Central memory CD4-positive, alpha-beta T cell (primary cell): ENCODE measurements around the gene AIFM3.
"Not testable (repeated sequence)": the region's sequence is repeated elsewhere in the genome, so short reads cannot be mapped to it uniquely, and the experiment has no call there.

Experiments used
- DNase-seq: peaks from one replicate; pipeline ENCODE4 v3.0.0; 2022

Gene AIFM3

GRCh38 chr22:21009208-21009607, 42.2 kb downstream of the AIFM3 start:
- not testable (repeated sequence) for DNase-seq

DNA sequence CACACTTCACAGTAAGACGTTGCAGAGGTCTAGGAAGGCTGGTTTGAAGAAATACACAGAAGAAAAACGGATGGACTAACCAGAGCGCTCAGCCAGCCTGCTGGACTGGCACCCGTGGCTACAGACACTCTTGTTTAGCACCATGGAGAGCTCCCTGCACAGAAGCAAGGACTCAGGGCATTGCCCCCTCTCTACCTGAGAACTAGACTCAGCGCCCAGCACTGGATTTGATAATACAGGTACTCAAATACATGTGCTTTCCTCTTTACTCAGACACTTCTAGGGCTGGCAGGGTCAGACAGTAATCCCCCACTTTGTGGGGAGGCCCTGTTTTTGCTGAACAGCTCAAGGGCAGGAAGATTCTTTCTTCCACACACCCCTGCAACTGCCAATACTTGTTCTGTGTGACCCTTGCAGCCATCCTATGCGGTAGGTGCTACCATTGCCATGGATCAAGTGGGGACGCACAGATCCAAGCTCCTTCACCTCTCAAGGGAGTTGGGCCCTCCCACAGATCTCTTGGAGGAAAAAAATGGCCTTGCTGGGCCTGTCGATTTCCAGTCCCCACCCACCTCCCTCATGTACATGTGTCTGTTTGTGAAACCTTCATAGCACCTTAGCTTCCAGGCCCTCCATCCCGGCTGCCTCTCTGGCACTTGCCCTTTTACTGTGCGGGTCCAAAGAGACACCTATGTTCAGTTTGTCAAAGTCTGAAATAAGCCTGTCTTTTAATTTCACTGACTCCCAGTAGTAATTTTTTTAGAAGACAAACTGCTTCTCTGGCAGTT, 42.8 kb downstream of the AIFM3 start:
- DNase-seq: no peak

DNA sequence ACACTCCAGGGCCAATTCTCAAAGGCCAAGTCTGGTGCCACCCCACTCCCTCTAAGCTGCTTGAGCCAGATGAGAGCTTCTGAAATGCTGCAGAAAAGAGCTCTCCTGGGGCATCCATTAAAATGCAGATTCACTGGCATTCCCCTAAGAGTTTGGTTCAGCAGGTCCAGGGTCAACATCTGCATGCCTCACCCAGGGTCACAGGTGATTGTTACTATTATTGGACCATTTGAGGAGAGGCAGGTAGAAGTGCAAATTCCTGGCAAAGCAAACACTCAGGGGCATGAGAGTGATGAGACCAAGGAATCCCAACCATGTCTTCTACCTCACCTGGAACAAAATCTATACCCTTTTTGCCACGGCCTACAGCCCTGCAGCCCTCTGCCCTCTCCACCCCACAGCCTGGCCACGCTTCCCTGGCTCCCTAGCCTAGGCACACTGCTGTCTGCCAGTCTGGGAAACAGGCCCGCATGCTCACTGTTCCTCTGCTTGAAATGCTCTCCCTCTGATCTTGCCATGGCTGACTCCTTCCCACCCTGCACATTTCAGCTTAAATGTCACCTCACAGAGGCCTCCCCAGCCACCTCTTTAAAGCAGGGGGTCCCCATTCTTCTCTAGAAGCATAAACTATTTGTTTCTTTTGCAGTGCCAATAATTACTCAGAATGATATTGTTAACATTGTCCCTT, 43.5 kb downstream of the AIFM3 start:
- DNase-seq: no peak

DNA sequence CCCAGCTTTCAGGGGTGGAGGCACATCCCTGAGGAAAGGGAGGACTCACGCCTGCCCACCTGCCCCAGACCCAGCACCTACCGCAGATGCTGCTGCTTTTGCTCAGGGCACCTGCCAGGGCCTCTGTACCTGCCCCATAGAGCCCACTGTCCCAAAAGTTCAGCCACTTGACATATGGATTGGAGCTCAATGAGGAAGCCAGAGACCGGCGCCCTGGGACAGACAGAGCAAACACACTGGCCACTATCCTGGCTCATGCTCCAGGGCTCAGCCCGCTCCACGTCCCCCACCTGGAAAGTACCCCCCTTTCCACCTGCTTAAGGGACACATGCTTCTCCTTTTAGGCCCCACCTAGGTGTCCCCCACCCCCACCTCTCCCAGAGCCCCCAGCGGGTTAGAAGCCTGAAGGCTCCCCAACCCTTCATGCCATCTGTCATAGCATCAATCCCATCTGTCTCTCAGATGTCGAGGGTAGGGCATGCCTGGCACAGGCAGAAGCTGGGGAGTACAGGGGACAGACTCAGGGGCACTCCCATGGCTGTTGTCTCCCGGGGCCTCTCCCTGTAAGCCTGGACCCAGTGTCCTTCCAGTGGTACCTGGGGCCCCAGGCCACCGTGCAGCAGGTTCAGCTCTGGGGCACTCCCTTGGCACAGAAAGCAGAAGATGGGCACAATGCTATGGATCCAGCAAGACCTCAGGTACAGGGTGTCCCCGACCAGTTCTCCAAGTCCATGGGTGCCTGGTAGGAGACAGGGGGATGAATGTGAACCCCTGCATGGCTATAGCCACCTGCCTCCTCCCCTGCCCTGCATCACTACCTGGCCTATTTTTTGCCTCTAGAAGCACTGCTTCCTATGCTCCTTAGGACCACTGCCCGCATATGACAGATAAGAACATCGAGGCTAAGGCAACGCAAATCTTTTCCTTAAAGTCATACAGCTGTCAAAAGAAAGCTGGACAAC, 45.7 kb downstream of the AIFM3 start:
- no peak for DNase-seq

DNA sequence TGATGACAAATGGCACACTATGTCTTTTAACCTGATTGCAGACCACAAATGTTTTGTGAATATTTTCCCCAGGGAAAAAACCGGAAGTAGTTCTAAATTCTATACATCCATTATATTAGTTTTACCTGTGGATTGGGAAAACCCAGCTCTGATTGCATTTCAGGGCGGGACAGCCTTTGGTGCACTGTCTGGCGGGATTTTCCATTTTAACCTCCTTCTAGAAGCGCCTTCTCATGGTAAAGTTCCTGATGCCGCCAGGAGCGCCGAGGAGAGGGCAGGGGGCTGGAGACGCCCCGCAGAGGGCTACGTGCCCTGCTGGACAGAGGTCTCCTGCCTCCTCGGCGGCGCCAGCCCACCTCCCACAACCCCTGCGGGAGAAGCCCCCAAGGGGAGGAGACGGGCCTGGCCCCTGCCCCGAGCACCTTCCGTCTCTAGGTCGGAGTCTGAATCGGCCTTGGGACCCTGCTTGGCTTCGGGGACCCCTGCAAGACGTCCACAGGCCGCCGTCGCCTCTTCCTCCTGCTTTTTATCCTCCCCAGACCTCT, 46.7 kb downstream of the AIFM3 start:
- DNase-seq: no peak

- DNase-seq: peak; percentile 84
Measured at GRCh38 chr22:21014202-21014725, 47.2 kb downstream of the AIFM3 start.

- no peak for DNase-seq
Measured at GRCh38 chr22:21014726-21015465, 47.8 kb downstream of the AIFM3 start, which contains the start of gene P2RX6. Gene P2RX6, plus strand, starts transcription at chr22:21015165. Its CDS starts 10 bp downstream, at chr22:21015175.

DNA sequence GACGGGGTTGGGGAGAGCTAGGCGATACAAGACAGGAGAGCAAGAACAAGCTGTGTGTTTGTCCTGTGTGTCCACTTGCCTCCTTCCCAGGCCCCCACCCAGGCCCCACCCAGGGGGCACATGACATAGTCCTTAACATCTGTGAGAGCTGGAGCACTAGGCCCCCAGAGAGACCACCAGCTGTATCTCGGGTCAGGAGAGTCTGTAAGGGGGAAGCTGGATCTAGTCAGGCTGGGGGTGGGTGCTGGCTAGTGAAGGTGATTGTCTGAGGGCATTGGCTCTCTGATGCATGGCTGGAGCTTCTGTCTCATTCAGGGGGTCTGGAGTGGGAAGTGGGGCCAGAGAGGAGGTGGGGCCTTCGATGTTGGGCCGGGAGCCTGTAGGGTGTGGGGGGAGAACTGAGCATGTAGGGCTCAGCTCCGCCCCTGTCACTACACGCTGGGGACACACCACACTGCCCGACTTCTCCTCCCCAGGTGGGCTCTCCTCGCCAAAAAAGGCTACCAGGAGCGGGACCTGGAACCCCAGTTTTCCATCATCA, 48.5 kb downstream of the AIFM3 start:
- no peak for DNase-seq

DNA sequence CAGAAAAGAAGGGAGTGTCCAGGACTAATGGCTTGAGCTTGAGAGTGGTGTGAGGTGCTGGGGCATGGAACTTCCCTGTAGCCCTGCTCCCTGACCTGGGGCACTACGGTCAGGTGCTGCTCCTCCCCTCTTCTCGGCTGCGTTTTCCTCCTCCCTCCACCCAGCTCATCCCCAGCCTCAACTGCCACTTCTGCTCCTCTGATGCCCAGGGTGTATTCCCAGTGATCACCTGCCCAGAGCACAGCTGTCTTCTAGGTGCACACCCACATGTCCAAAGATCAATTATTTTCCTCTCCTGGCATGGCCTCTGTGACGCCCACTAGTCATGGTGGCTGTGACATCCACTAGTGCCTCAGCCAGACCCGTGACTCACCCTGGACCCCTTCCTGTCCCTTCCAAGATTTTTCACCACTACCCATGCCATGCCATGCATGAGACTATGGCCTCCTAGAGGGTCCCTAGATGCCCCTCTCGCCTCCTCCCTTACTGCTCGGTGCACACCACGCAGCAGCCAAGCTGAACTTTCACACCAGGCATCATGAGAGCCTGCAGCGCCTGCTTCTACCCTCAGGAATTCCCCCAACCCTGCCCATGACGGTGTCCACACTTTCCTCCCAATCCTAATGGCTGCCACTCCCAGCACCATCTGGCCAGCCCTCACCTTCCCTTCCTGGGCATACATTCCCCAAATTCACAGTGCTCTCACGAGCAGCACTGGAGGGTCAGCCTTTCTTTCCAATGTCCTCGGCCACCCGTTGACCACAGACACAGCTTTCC, 49.8 kb downstream of the AIFM3 start:
- DNase-seq: no peak

- no peak for DNase-seq
Measured at GRCh38 chr22:21018314-21018713, 51.3 kb downstream of the AIFM3 start.

DNA sequence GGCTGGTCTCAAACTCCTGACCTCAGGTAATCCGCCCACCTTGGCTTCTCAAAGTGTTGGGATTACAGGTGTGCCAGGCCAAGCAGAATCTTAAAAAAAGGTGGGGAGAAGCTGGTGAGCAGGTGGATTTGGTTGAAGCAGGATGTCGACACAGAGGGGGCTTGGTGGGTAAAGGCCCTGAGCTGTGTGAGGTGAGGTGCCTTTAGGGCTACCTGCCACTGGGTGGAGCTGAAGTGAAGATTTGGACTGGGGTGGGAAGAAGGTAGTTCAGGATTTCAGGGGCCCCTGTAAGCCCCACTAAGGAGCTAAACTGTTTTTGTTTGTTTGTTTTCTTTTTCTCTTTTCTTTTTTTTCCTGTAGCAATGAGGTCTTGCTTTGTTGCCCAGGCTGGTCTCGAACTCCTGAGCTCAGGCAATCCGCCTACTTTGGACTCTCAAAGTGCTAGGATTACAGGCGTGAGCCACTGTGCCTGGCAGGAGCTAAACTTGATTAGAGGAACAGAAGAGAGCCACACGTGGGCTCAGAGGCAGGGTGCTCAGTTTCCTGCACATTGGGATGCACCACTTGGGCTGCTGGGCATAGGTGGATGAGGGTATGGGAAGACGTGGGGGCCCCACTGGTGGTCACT, 53.9 kb downstream of the AIFM3 start:
- DNase-seq: no peak

- DNase-seq: no peak
Measured at GRCh38 chr22:21022507-21022906, 55.5 kb downstream of the AIFM3 start.

- no peak for DNase-seq
Measured at GRCh38 chr22:21022955-21023614, 56.0 kb downstream of the AIFM3 start.

DNA sequence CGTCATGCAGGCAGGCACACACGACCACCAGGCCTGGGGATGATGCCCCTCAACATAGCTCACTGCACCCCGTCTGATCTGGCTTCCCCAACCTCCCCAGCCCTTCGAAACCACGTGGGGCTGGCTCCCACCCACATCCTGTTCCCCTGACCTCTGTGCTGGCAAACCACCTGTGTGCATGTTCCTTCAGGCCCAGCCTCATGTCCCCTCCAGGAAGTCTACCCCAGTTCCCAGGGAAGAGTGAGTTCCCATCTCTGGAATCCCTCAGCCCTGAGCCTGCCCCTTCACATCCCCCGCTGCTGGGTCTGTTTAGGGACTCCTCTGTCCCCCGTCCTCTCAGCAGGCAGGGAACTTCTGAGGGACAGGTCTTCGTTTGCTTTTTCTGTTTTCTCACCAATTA, 58.2 kb downstream of the AIFM3 start:
- DNase-seq: no peak

DNA sequence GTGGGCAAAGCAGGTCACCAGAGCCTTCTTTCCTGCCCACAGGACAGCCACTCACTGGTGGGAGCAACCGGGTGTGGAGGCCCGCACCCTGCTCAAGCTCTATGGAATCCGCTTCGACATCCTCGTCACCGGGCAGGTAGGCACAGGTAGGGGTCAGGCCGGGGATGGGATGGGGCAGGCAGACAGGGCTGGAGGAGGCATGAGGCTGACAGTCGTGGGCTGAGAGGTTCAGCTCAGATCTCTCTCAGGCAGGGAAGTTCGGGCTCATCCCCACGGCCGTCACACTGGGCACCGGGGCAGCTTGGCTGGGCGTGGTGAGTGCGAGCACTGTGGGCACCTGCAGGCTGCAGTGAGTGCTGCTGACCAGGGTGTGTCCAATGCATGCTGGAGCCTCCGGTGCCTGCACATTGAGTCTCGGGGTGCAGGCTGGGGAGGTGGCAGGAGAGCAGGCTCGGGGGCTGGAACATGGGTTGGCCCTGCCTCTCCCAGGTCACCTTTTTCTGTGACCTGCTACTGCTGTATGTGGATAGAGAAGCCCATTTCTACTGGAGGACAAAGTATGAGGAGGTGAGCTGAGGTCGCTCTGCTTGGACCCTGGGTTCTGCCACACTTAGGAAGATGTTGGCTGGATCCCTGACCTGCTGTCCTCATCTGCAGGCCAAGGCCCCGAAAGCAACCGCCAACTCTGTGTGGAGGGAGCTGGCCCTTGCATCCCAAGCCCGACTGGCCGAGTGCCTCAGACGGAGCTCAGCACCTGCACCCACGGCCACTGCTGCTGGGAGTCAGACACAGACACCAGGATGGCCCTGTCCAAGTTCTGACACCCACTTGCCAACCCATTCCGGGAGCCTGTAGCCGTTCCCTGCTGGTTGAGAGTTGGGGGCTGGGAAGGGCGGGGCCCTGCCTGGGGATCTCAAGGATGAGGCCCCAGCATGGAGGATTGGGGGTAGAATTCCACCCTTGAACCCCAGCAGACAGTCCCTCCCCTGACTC, 59.0 kb downstream of the AIFM3 start:
- no peak for DNase-seq

DNA sequence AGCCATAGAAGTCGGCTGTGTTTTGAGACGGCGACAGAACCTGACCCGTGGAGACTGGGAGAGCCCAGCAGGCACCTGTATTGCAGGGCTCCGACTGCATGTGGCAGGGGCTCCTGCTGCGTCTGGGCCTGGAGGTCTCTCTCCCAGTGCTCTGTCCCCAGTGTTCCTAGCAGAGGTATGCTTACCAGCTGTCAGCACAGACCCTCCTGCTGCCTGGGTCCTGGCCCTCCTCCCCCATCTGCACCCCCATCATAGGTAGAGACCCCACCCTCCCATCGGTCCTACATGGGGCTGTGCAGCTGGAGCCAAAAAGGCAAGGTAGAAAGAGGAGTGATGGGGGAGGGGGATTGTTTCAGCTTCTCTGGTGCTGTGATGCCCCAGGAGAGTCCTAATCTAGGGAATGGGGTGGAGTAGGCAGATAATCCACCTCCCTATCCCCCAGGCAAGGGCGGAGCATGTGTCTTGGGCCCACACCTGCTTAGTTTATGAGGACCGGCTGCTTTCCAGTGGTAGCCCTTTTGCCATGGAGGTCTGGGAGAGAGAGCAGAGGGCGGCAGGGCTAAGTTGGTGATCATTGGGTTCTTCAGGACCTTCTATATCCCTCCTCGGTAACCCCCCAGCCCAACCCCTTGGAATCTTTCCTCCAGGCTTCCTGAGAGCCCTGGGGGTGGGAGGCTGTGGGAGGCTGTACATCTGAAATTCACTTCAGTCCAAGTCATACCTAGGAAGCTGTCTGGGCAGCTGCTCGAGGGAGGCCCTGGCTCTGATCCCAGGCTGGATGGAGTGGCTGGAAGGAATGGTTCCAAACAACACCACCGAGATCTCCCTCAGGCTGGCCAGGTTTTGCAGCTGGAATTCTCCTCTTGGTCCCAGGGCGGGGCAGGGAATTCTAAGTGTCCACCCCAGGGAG, 60.0 kb downstream of the AIFM3 start:
- no peak for DNase-seq
